CD4-positive, alpha-beta T cell treated with Interleukin-1 beta for 1 hour (primary cell): ENCODE measurements around the gene DUS1L.

ENCODE experiments used
- DNase-seq, 2 donors: peaks; one replicate each; pipeline ENCODE4 v3.0.0-alpha.2; 2020 to 2022

The DUS1L gene

DNA sequence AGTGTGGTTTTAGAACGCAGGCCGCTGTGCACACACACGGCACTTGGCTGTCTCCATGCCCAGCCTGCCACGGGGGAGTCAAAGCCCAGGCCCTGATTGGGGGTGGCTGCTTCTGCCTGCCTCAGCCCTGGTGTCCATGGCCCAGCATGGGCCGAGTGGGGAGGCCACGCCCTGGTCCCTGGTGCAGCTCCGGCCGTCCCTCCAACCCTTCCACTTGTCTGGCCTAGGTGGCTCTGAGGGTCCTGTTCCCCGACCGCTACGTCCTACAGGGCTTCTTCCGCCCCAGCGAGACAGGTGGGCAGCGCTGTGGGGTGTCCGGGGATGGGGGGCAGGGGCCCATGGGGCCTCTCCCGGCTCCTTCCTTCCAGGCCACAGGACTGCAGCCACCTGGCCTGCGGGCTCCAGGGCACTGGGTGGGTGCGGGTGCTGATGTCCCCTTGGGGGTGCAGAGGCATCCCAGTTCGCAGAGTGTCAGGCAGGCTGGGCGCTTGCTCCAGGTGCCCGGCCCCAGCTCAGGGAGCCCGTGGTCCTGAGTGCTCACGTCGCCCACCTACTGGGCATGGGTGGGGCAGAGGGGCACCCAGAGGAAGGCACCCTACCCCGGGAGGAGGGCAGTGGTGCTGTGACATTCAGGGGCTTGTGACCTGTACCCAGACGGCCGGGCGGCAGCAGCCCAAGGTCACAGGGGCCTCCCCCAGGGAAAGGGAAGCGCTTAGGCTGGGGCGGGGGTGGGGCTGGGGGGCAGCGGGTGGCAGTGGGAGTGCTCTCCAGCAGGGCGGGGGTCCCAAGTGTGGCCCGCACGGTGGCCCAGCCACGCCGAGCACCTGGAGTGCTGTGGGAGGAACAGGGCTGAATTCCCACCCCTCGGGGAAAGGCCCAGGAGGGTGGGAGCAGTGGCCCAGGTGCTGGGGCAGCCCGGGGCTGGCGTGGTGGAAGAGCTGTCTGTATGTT, 54.8 kb downstream of the DUS1L start:
- DNase-seq = no peak

DNA sequence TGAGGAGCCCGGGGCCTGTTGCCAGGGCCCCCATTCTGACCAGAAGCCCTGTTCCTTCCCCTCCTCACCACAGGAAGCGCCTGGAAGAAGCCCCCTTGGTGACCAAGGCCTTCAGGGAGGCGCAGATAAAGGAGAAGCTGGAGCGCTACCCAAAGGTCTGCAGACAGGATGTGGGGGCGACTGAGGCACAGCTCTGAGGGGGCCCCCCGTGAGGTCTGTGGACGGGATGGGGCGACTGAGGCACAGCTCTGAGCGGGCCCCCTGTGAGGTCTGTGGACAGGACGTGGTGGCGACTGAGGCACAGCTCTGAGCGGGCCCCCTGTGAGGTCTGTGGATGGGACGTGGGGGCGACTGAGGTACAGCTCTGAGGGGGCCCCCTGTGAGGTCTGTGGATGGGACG, 56.2 kb downstream of the DUS1L start:
- DNase-seq = no peak

- DNase-seq = no peak
These were observed 56.6 kb downstream of the DUS1L start for GRCh38 chr17:82008941-82009405.

DNA sequence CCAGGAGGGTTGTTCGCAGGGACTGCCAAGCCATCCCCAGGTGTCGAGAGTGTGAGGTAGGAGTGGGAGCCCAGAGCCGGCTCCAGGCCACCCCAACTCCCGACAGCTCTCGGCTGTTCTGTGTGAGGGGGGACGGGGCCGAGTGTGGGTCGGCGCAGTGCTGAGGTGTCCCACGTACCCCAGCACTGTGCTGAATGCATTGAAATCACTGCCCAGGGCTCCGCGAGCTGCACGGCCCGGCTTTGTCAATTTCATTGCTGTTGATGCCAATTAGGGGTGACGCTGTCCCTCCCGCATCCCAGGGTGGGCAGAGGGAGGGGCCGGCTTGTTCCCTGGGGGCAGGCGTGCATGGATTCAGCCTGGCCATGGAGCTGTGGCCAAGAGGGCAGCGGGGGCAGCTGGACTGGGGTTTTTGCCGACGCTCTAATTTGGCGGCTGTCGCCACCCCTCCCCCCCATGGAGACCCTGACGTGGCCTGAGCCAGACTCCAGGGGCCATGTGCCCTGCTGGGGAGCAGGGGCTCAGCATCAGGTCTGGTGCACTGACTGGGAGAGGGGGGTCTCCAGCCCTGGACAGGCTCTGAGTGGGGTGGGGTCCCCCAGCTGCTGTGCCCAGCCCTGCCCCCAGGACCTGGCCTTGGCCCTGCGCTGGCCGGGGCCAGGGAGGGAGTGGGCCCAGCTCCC, 57.2 kb downstream of the DUS1L start:
- DNase-seq = no peak
